OCI-LY7 (cell line): ENCODE data around the gene B9D2. TPM values are rescaled to one million over a fixed set of nuclear protein-coding genes. Genes with fewer than 3 reads are reported as not detected.

Source experiments
- BruUV-seq: library from RNA; stranded (reverse); fragments of 400-500 nt; replicated peaks from 2 replicates; lab custom pipeline; 2021; lab: Mats Ljungman, UMichigan
- CTCF ChIA-PET: fragments of 300-600 bp; sonication (Branson Sonifier 250); formaldehyde crosslinking; loops from one replicate; lab custom pipeline; 2022; ENCODE audit warnings: antibody characterized with exemption; ENCODE audit not compliant: unreplicated experiment; lab: Charles Lee
- POLR2A ChIA-PET: fragments of 300-600 bp; sonication (Branson Sonifier 250); formaldehyde crosslinking; loops from one replicate; lab custom pipeline; 2022; ENCODE audit warnings: antibody characterized with exemption; lab: Charles Lee
- DNase-seq: peaks from one replicate; pipeline ENCODE4 v3.0.0-alpha.2; 2015; ENCODE audit warnings: low spot score
- H2AFZ ChIP-seq: fragments of 200-600 bp; sonication (generic), shearing (Covaris generic); 2 replicates; pipeline ENCODE4 v1.6.1; 2014; ENCODE audit warnings: mild to moderate bottlenecking, antibody characterized with exemption, low read length, moderate library complexity
- H3K27ac ChIP-seq: fragments of 200-600 bp; sonication (generic); 2 replicates; pipeline ENCODE4 v1.5.1; 2014; ENCODE audit warnings: mixed run types, low read depth, mild to moderate bottlenecking, moderate library complexity, low read length, inconsistent platforms; ENCODE audit not compliant: poor library complexity, severe bottlenecking
- H3K36me3 ChIP-seq: fragments of 200-600 bp; sonication (generic); 2 replicates; pipeline ENCODE4 v1.6.1; 2014; ENCODE audit warnings: mild to moderate bottlenecking, antibody characterized with exemption, low read length, moderate library complexity, mixed read lengths; ENCODE audit not compliant: insufficient read depth
- H3K4me1 ChIP-seq: fragments of 200-600 bp; sonication (generic); 2 replicates; pipeline ENCODE4 v1.5.1; 2014; ENCODE audit warnings: mild to moderate bottlenecking, low read length; ENCODE audit not compliant: insufficient read depth, poor library complexity, severe bottlenecking
- H3K4me2 ChIP-seq: fragments of 200-600 bp; sonication (generic); 2 replicates; pipeline ENCODE4 v1.6.1; 2014; ENCODE audit warnings: mild to moderate bottlenecking, low read length
- H3K4me3 ChIP-seq: fragments of 200-600 bp; sonication (generic); 2 replicates; pipeline ENCODE4 v1.5.1; 2014; ENCODE audit warnings: mild to moderate bottlenecking, low read depth, low read length; ENCODE audit not compliant: poor library complexity, severe bottlenecking
- H3K79me2 ChIP-seq: fragments of 200-600 bp; sonication (generic); 2 replicates; pipeline ENCODE4 v1.6.1; 2016; ENCODE audit warnings: low read depth, mild to moderate bottlenecking, low read length, moderate library complexity, mixed read lengths; ENCODE audit not compliant: insufficient read depth
- H3K9me2 ChIP-seq: fragments of 200-600 bp; sonication (generic); 2 replicates; pipeline ENCODE4 v1.6.1; 2016; ENCODE audit warnings: mild to moderate bottlenecking, low read length, mixed read lengths; ENCODE audit not compliant: insufficient read depth
- H3K9me3 ChIP-seq: fragments of 200-600 bp; sonication (generic); 2 replicates; pipeline ENCODE4 v1.6.1; 2014; ENCODE audit warnings: mild to moderate bottlenecking, mixed run types, low read length, mixed read lengths
- H4K20me1 ChIP-seq: fragments of 200-600 bp; sonication (generic); 2 replicates; pipeline ENCODE4 v1.6.1; 2014; ENCODE audit warnings: mild to moderate bottlenecking, antibody characterized with exemption, low read length, moderate library complexity, mixed read lengths; ENCODE audit not compliant: insufficient read depth
- CTCF ChIP-seq: fragments of 200-600 bp; sonication (generic); conservative IDR thresholded peaks from 2 replicates; pipeline ENCODE4 v1.5.1; 2014; ENCODE audit warnings: mild to moderate bottlenecking, antibody characterized with exemption, low read length, moderate library complexity, mixed read lengths
- EZH2phosphoT487 ChIP-seq: fragments of 200-600 bp; sonication (generic); IDR thresholded peaks from 2 replicates; pipeline ENCODE4 v1.6.1; 2018; ENCODE audit warnings: low read depth, borderline replicate concordance, mild to moderate bottlenecking, mixed run types, antibody characterized with exemption, low read length, moderate library complexity, mixed read lengths
- intact Hi-C: fragments of 100-400 bp; cut with micrococcal nuclease; formaldehyde crosslinking; loops from one replicate; pipeline ENCODE4 v1.10.0; 2022; ENCODE audit not compliant: unreplicated experiment
- total RNA-seq, 2 experiments: library from RNA; depleted of rRNA in 1 of 2; stranded (reverse); fragments of >200 nt in 1 of 2; shearing (Covaris generic) in 1 of 2; gene quantifications; 2 replicates each; pipeline ENCODE4 v1.2.3, GENCODE V29; 2014 to 2022

Gene B9D2
- total RNA-seq, 2 experiments from 2014 or later, result 3.9 to 5.2 TPM

- Histone ChIP-seq H4K20me1 (no peaks in the 10 kb centered on the region; the same call in 1 of the 2 replicates), H2AFZ (no peak overlapping the region), H3K36me3 (no peaks in the 10 kb centered on the region), H3K27ac (no peak overlapping the region), H3K79me2 (peaks cover 14% of the 10 kb centered on the region; the same call in 1 of the 2 replicates), H3K4me3 (no peak overlapping the region), H3K4me2 (no peak overlapping the region), H3K4me1 (peaks cover 6% of the 10 kb centered on the region), H3K9me3 (no peaks in the 10 kb centered on the region), H3K9me2 (no peaks in the 10 kb centered on the region)
- TF ChIP-seq EZH2phosphoT487 (no peak), CTCF (no peak)
- CTCF ChIA-PET, result no interaction called here
- POLR2A ChIA-PET, result interaction anchor here (0.5 to 0.6 kb wide), 2 partner anchors 94 to 97 kb away, joined by 3 to 4 read pairs; no protein-coding TSS in a partner anchor
- no TSS peak for BruUV-seq
- DNase-seq, result no peak
- intact Hi-C loops, result no loop called here
Observed at GRCh38 chr19:41356984-41357739, 6.8 kb downstream of the B9D2 start.

GRCh38 chr19:41355802-41356201 lies 8.1 kb downstream of the B9D2 start:
- intact Hi-C loops, result no loop called here
- BruUV-seq, result no TSS peak
- no peaks in the 10 kb centered on the region for H3K9me2 ChIP-seq
- POLR2A ChIA-PET, result interaction anchor here (1.5 kb wide), 1 partner anchor 9 kb away, joined by 8 read pairs; the partner anchor contains the start of gene B9D2
- H3K4me3 ChIP-seq, result no peak overlapping the region
- no peaks in the 10 kb centered on the region for H3K9me3 ChIP-seq
- no peak for DNase-seq
- H3K36me3 ChIP-seq, result peaks cover 5% of the 10 kb centered on the region; the same call in 1 of the 2 replicates
- H3K27ac ChIP-seq, result no peak overlapping the region
- peaks cover 28% of the 10 kb centered on the region; the same call in 1 of the 2 replicates for H3K79me2 ChIP-seq
- CTCF ChIA-PET, result interaction anchor here (0.9 kb wide), 1 partner anchor 8 kb away, joined by 3 read pairs; the partner anchor contains the start of gene B9D2
- peaks cover 4% of the 10 kb centered on the region for H4K20me1 ChIP-seq
- no peak overlapping the region for H2AFZ ChIP-seq
- H3K4me2 ChIP-seq, result no peak overlapping the region
- no peak for TF ChIP-seq EZH2phosphoT487
- no peak for TF ChIP-seq CTCF
- H3K4me1 ChIP-seq, result peaks cover 11% of the 10 kb centered on the region

- no TSS peak for BruUV-seq
- H3K79me2 ChIP-seq, result peaks cover 35% of the 10 kb centered on the region; the same call in 1 of the 2 replicates
Observed at GRCh38 chr19:41355035-41355434, 8.9 kb downstream of the B9D2 start.

More at GRCh38 chr19:41355035-41355434, 8.9 kb downstream of the B9D2 start:
- ChIA-PET CTCF (interaction anchor here (0.6 to 0.9 kb wide), 2 partner anchors 9 to 120 kb away, joined by 3 to 4 read pairs; partner anchors contain the start of gene B9D2), POLR2A (interaction anchor here (1.5 kb wide), 1 partner anchor 9 kb away, joined by 8 read pairs; the partner anchor contains the start of gene B9D2)
- H2AFZ ChIP-seq, result no peak overlapping the region
- intact Hi-C loops, result no loop called here
- H3K36me3 ChIP-seq, result peaks cover 9% of the 10 kb centered on the region; the same call in 1 of the 2 replicates
- H3K4me2 ChIP-seq, result no peak overlapping the region
- H3K4me1 ChIP-seq, result peaks cover 15% of the 10 kb centered on the region
- H3K9me3 ChIP-seq, result no peaks in the 10 kb centered on the region
- no peak overlapping the region for H3K4me3 ChIP-seq
- no peak for TF ChIP-seq EZH2phosphoT487
- no peak for TF ChIP-seq CTCF
- no peak overlapping the region for H3K27ac ChIP-seq
- H4K20me1 ChIP-seq, result peaks cover 4% of the 10 kb centered on the region
- no peaks in the 10 kb centered on the region for H3K9me2 ChIP-seq
- DNase-seq, result no peak
